ENCODE results near the gene LPA.
"Not testable (repeated sequence)": the region's sequence is repeated elsewhere in the genome, so short reads cannot be mapped to it uniquely, and the experiment has no call there.

Gene LPA, protein sequence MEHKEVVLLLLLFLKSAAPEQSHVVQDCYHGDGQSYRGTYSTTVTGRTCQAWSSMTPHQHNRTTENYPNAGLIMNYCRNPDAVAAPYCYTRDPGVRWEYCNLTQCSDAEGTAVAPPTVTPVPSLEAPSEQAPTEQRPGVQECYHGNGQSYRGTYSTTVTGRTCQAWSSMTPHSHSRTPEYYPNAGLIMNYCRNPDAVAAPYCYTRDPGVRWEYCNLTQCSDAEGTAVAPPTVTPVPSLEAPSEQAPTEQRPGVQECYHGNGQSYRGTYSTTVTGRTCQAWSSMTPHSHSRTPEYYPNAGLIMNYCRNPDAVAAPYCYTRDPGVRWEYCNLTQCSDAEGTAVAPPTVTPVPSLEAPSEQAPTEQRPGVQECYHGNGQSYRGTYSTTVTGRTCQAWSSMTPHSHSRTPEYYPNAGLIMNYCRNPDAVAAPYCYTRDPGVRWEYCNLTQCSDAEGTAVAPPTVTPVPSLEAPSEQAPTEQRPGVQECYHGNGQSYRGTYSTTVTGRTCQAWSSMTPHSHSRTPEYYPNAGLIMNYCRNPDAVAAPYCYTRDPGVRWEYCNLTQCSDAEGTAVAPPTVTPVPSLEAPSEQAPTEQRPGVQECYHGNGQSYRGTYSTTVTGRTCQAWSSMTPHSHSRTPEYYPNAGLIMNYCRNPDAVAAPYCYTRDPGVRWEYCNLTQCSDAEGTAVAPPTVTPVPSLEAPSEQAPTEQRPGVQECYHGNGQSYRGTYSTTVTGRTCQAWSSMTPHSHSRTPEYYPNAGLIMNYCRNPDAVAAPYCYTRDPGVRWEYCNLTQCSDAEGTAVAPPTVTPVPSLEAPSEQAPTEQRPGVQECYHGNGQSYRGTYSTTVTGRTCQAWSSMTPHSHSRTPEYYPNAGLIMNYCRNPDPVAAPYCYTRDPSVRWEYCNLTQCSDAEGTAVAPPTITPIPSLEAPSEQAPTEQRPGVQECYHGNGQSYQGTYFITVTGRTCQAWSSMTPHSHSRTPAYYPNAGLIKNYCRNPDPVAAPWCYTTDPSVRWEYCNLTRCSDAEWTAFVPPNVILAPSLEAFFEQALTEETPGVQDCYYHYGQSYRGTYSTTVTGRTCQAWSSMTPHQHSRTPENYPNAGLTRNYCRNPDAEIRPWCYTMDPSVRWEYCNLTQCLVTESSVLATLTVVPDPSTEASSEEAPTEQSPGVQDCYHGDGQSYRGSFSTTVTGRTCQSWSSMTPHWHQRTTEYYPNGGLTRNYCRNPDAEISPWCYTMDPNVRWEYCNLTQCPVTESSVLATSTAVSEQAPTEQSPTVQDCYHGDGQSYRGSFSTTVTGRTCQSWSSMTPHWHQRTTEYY (N-terminal part only)

DNA sequence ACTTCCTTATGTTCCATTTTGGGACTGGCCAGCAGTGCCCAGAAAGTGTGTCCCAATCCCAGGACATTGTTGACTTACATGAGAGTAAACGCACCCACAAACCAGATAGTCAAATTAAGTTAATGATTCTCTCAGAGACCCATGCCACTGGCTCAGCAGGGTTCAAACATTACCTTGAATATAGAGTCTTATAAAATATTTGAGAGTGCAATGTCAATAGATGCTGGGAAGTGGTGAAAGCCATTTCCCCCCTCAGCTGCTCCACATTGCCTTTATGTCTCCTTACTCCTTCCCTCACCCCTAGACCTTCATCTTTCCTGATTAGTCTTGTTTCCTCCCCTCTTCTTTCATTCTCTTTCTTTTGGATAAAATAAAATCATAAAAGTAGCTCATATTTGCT is at the start of gene LPA:
Gene LPA (minus strand): TSS at position 78 of the 400 bp plus-strand sequence. CDS start 61 bp downstream, at position 17.
- FAIRE-seq: not testable (repeated sequence)

DNA sequence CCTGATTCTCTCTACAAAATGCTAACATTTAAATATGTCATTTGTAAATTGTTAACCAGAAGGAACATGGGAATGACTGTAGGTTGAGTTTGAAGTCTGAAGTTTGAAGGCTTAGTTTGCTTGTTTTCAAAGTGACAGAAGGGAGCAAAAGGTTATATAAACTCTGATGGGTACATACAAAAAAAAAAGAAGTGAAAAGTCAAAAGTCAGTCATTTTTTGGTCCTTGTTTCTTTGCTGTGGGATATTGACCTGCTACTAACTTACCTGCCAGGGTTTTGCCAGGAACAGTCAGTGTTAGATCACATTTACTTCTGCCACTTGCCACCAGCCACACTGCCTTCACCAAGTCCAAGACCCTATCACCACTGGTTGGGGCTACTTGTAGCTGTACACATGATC is 44.9 kb upstream of the LPA start:
- not testable (repeated sequence) for FAIRE-seq

DNA sequence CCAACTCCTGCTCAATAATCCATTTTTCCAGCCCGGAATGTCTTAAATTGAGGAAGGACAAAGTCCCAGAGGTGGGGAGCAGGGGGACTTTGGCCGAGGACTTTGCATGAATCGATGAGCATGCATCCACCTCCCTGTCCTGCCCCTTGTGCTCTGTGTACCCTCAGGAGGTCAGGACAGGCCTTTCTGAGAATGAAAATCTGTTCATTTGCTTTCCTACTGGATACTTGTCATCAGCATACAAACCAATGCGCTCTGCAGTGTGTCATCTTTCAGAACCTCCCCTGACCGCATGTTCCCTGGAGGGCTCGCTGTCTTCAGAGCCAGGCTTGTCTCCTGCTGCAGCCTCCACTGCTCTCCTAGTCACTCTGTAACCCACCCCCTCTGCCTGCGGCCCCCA is 40.6 kb upstream of the LPA start:
- FAIRE-seq: not testable (repeated sequence)

DNA sequence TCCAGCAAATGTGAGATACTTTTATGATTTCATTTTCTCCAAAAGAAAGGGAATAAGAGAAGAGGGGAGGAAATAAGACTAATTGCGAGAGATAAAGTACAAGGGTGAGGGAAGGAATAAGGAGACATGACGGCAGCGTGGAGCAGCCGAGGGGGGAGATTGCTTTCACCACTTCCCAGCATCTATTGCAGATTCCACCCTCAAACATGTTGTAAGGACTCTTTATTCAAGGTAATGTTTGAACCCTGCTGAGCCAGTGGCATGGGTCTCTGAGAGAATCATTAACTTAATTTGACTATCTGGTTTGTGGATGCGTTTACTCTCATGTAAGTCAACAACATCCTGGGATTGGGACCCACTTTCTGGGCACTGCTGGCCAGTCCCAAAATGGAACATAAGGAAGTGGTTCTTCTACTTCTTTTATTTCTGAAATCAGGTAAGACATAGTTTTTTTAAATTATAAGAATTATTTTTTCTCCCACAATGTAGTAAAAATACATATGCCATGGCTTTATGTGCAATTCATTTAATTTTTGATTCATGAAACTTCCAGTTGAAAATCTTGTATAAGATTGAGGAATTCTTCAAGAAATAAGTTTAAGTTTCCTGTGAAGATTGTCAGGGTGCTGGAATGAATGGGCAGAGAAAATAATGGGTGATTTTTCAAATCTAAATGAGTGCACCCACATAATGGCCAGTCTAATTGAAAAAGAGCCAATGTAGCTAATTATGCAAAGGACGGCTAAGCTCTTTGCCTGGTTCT is 38.0 kb upstream of the LPA start, which contains the start of gene PLG:
Gene PLG (plus strand): TSS at position 327 of the 763 bp plus-strand sequence. CDS start 61 bp downstream, at position 388.
- FAIRE-seq: not testable (repeated sequence)

- no peak for FAIRE-seq
Measured at GRCh38 chr6:160697826-160698225, 33.8 kb upstream of the LPA start.

GRCh38 chr6:160696884-160697283 is 32.8 kb upstream of the LPA start:
- FAIRE-seq: not testable (repeated sequence)

- FAIRE-seq: not testable (repeated sequence)
Measured at GRCh38 chr6:160695622-160696021, 31.5 kb upstream of the LPA start.

GRCh38 chr6:160695025-160695424 is 30.9 kb upstream of the LPA start:
- not testable (repeated sequence) for FAIRE-seq

DNA sequence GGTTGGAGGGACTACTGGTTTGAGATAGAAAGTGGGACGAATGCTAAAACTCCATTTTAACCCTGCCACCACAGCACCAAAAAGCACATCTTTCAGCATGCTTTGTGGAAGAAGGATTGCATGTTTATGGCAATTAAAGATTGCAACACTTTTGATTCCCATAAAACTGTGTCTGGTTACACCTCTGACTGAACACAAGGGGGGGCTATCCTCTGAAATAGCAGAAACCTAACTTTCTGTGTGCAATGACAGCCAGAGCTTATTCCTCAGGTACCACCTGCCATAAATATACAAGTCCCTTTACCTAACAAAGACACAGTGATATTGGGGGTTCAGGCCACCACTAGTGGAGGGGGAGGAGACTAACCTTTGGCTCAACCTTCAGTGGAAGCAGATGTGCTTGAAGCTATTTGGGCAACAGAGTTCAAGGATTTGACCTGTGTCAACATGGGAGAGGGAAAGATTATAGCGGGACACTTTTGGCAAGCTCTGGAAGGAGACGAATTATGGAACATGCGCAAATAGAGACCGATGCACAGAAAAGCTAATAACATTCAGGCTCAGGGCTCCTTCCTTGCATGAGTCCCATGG is 28.4 kb upstream of the LPA start:
- FAIRE-seq: no peak

DNA sequence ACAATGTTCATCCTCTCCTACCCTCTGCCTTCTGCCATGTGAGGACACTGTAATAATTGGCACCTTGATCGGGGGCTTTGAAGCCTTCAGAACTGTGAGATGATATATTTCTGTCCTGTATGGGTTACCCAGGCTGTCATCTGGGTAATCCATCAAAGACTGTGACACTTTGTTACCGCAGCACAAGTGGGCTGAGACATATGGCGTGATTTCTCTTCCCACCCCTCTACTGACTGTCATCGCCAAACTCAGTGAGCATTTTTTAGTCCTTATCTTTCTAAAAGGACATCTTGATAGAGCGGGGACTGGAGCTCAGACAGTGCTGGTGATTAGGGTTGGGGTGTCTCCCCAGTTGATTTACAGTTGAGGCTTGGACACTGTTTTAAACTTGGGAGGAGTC is 27.5 kb upstream of the LPA start:
- no peak for FAIRE-seq

DNA sequence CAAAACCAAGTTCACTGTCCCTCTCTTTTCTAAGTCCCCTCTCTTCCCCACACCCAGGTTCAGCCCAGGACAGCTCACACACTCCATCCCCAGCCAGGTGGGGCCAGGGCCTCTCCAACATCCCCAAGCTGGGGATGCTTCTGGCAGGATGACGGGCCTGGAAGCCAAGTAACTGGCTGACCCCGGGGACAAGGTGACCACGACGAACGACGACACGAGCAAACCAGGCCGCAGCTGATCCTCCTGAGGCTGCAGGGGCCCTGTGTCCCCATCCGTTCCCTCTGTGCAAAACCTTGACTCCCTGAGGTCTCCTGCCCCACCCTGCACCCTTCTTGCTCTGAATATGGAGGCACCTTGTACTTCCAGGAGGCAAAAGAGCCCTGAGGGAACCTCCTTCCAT is 26.4 kb upstream of the LPA start:
- FAIRE-seq: no peak

- no peak for FAIRE-seq
Measured at GRCh38 chr6:160685762-160686450, 21.8 kb upstream of the LPA start.

- not testable (repeated sequence) for FAIRE-seq
Measured at GRCh38 chr6:160685101-160685761, 21.2 kb upstream of the LPA start.

GRCh38 chr6:160679402-160679769 is 15.3 kb upstream of the LPA start:
- no peak for FAIRE-seq

GRCh38 chr6:160678744-160679401 is 14.8 kb upstream of the LPA start:
- FAIRE-seq: no peak

GRCh38 chr6:160678230-160678629 is 14.2 kb upstream of the LPA start:
- no peak for FAIRE-seq

DNA sequence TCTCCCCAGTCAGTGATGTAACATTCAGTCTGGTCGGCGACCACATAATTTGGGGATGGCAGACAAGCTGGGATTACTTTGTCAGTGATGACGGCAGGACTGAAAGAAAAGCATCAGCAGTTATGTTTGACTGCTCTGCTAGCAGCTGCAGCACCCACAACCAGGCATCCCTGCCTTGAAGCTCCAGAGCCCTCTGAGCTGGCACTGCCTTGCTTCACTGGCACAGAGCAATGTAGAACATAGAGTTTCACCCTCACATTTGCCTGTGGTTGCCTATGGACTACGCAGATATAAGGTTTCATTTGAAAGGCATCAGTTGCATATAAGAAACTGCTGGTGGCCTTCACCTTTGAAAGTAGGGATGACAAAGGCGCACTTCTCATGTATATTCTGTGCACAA is 12.3 kb upstream of the LPA start:
- not testable (repeated sequence) for FAIRE-seq

DNA sequence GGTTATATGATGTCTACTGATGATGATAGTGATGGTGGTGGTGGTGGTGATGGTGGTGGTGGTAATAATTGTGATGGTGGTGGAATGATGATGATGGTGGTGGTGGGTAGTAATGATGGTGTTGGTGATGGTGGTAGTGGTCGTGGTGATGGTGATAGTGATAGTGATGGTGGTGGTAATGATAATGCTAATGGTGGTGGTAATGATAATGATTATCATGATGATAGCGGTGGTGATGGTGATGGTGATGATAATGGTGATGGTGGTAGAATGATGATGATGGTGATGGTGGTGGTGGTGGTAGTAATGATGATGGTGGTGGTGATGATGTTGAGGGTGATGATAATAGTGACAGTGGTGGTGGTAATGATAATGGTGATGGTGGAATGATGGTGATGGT is 4.5 kb upstream of the LPA start:
- FAIRE-seq: no peak

GRCh38 chr6:160667639-160668481 is 3.8 kb upstream of the LPA start:
- no peak for FAIRE-seq

Data from TTC549 (cell line).